SU-DHL-6 (cell line): ENCODE measurements around the gene LENEP.

ENCODE experiments used
- H2AFZ ChIP-seq: fragments of 200-600 bp; sonication (generic); 2 replicates; pipeline ENCODE4 v1.6.1; 2014; ENCODE audit warnings: low read depth, mild to moderate bottlenecking, moderate library complexity, mixed read lengths, antibody characterized with exemption, low read length; ENCODE audit not compliant: severe bottlenecking
- H3F3A ChIP-seq: fragments of 200-600 bp; shearing (Covaris generic); 2 replicates; pipeline ENCODE4 v1.6.0; 2016; ENCODE audit warnings: antibody characterized with exemption, mild to moderate bottlenecking; ENCODE audit not compliant: insufficient read depth
- H3K27ac ChIP-seq: fragments of 200-600 bp; sonication (generic); 2 replicates; pipeline ENCODE4 v1.5.1; 2016; ENCODE audit warnings: low read depth, mild to moderate bottlenecking, low read length, moderate library complexity, mixed read lengths
- H3K27me3 ChIP-seq: fragments of 200-600 bp; sonication (generic), shearing (Covaris generic); 2 replicates; pipeline ENCODE4 v1.6.0; 2014; ENCODE audit warnings: mild to moderate bottlenecking, low read length
- H3K36me3 ChIP-seq: fragments of 200-600 bp; sonication (generic); 2 replicates; pipeline ENCODE4 v1.6.1; 2014; ENCODE audit warnings: mild to moderate bottlenecking, low read length, mixed read lengths
- H3K4me2 ChIP-seq: fragments of 300-600, 200-600 bp; shearing (Covaris generic), sonication (generic); 2 replicates; pipeline ENCODE4 v1.6.0; 2014; ENCODE audit warnings: low read length, low read depth, mild to moderate bottlenecking; ENCODE audit not compliant: poor library complexity, severe bottlenecking
- H3K4me3 ChIP-seq: fragments of 200-600 bp; sonication (generic); 2 replicates; pipeline ENCODE4 v1.5.1; 2014; ENCODE audit warnings: antibody characterized with exemption, low read length, mild to moderate bottlenecking, mixed read lengths; ENCODE audit not compliant: insufficient read depth, poor library complexity, severe bottlenecking
- H3K79me2 ChIP-seq: fragments of 200-600 bp; sonication (generic); 2 replicates; pipeline ENCODE4 v1.6.1; 2014; ENCODE audit warnings: mild to moderate bottlenecking, low read length, moderate library complexity; ENCODE audit not compliant: insufficient read depth
- H3K9ac ChIP-seq: fragments of 200-600 bp; sonication (generic); 2 replicates; pipeline ENCODE4 v1.7.0; 2014; ENCODE audit warnings: mild to moderate bottlenecking, low read length
- H3K9me2 ChIP-seq: fragments of 200-600 bp; sonication (generic); replicated peaks from 2 replicates; pipeline ENCODE4 v1.6.1; 2014; ENCODE audit warnings: low read length; ENCODE audit not compliant: insufficient read depth
- H3K9me3 ChIP-seq: fragments of 200-600 bp; sonication (generic); 2 replicates; pipeline ENCODE4 v1.6.1; 2014; ENCODE audit warnings: low read length, mixed read lengths; ENCODE audit not compliant: insufficient read depth
- H4K20me1 ChIP-seq: fragments of 200-600 bp; sonication (generic); 2 replicates; pipeline ENCODE4 v1.6.1; 2014; ENCODE audit warnings: low read depth, mild to moderate bottlenecking, antibody characterized with exemption, low read length, moderate library complexity, mixed read lengths
- CTCF ChIP-seq: fragments of 200-600 bp; sonication (generic); IDR thresholded peaks from one replicate; pipeline ENCODE4 v1.5.1; 2017; ENCODE audit warnings: antibody characterized with exemption, mild to moderate bottlenecking, low read length, moderate library complexity; ENCODE audit not compliant: insufficient read depth, poor library complexity, severe bottlenecking
- EZH2phosphoT487 ChIP-seq: fragments of 200-600 bp; sonication (generic), shearing (Covaris generic); conservative IDR thresholded peaks from 2 replicates; pipeline ENCODE4 v1.6.1; 2018; ENCODE audit warnings: mild to moderate bottlenecking, antibody characterized with exemption, low read length, moderate library complexity, mixed read lengths

LENEP gene

GRCh38 chr1:155013632-155014031 lies 20.2 kb downstream of the LENEP start:
- H3K9me2 ChIP-seq: no peaks in the 10 kb centered on the region
- H3K36me3 ChIP-seq: no peaks in the 10 kb centered on the region
- H2AFZ ChIP-seq: no peak overlapping the region
- H3K9me3 ChIP-seq: no peaks in the 10 kb centered on the region
- H4K20me1 ChIP-seq: no peaks in the 10 kb centered on the region
- peaks cover 6% of the 10 kb centered on the region; the same call in 1 of the 2 replicates for H3F3A ChIP-seq
- H3K27ac ChIP-seq: no peak overlapping the region
- H3K4me2 ChIP-seq: no peak overlapping the region
- H3K79me2 ChIP-seq: no peaks in the 10 kb centered on the region
- TF ChIP-seq CTCF (no peak), EZH2phosphoT487 (no peak)
- H3K27me3 ChIP-seq: no peaks in the 10 kb centered on the region
- H3K4me3 ChIP-seq: no peak overlapping the region
- no peak overlapping the region for H3K9ac ChIP-seq

GRCh38 chr1:155014709-155015508 lies 21.5 kb downstream of the LENEP start:
- no peak overlapping the region for H3K4me2 ChIP-seq
- TF ChIP-seq EZH2phosphoT487 (no peak), CTCF (no peak)
- H2AFZ ChIP-seq: no peak overlapping the region
- no peaks in the 10 kb centered on the region for H4K20me1 ChIP-seq
- peaks cover 6% of the 10 kb centered on the region; the same call in 1 of the 2 replicates for H3F3A ChIP-seq
- H3K27me3 ChIP-seq: no peaks in the 10 kb centered on the region
- H3K4me3 ChIP-seq: no peak overlapping the region
- no peak overlapping the region for H3K9ac ChIP-seq
- no peak overlapping the region for H3K27ac ChIP-seq
- H3K36me3 ChIP-seq: no peaks in the 10 kb centered on the region
- H3K79me2 ChIP-seq: no peaks in the 10 kb centered on the region
- no peaks in the 10 kb centered on the region for H3K9me3 ChIP-seq
- no peaks in the 10 kb centered on the region for H3K9me2 ChIP-seq

- Histone ChIP-seq H4K20me1 (no peaks in the 10 kb centered on the region), H2AFZ (no peak overlapping the region), H3K36me3 (no peaks in the 10 kb centered on the region), H3K27ac (no peak overlapping the region), H3K27me3 (no peaks in the 10 kb centered on the region), H3K9me2 (no peaks in the 10 kb centered on the region), H3F3A (peaks cover 6% of the 10 kb centered on the region; the same call in 1 of the 2 replicates), H3K4me3 (no peak overlapping the region), H3K9me3 (no peaks in the 10 kb centered on the region), H3K4me2 (no peak overlapping the region), H3K79me2 (no peaks in the 10 kb centered on the region), H3K9ac (no peak overlapping the region)
- no peak for TF ChIP-seq EZH2phosphoT487
Measured at GRCh38 chr1:155015527-155016230, 22.3 kb downstream of the LENEP start.
